Nephron progenitor cell (in vitro differentiated cells): Measurements from ENCODE around the gene ROPN1.
"Not testable (repeated sequence)": the region's sequence is repeated elsewhere in the genome, so short reads cannot be mapped to it uniquely, and the experiment has no call there.

Experiments
- DNase-seq: peaks from one replicate; pipeline ENCODE4 v3.0.0; 2021
- H3K27ac Mint-ChIP-seq: 2 replicates; pipeline ENCODE4 v1.8.0; 2021; ENCODE audit warnings: mild to moderate bottlenecking, moderate library complexity, mixed read lengths
- H3K27me3 Mint-ChIP-seq: 2 replicates; pipeline ENCODE4 v1.8.0; 2021; ENCODE audit warnings: mild to moderate bottlenecking, low read depth, mixed read lengths; ENCODE audit not compliant: poor library complexity
- H3K36me3 Mint-ChIP-seq: 2 replicates; pipeline ENCODE4 v1.8.0; 2021; ENCODE audit warnings: low read depth, mixed read lengths
- H3K4me1 Mint-ChIP-seq: 2 replicates; pipeline ENCODE4 v1.8.0; 2021; ENCODE audit warnings: mixed read lengths
- H3K4me3 Mint-ChIP-seq: 2 replicates; pipeline ENCODE4 v1.8.0; 2021; ENCODE audit warnings: mild to moderate bottlenecking, moderate library complexity, mixed read lengths
- H3K9me3 Mint-ChIP-seq: 2 replicates; pipeline ENCODE4 v1.8.0; 2021; ENCODE audit warnings: mild to moderate bottlenecking, moderate library complexity, mixed read lengths
- CTCF ChIP-seq: fragments of 200-600 bp; sonication (generic); IDR thresholded peaks from 2 replicates; pipeline ENCODE4 v1.5.0; 2021; ENCODE audit warnings: antibody characterized with exemption

The ROPN1 gene

GRCh38 chr3:123980539-123980938, 11.4 kb downstream of the ROPN1 start:
- TF ChIP-seq CTCF = no peak
- Mint-ChIP-seq H3K27ac (no peak overlapping the region), H3K4me3 (peak overlapping the region; percentile 81), H3K9me3 (peaks cover 19% of the 10 kb centered on the region), H3K36me3 (no peaks in the 10 kb centered on the region), H3K27me3 (peaks cover 41% of the 10 kb centered on the region), H3K4me1 (peaks cover 8% of the 10 kb centered on the region)
- DNase-seq = no peak

- peaks cover 19% of the 10 kb centered on the region for H3K9me3 Mint-ChIP-seq
- peaks cover 39% of the 10 kb centered on the region for H3K27me3 Mint-ChIP-seq
- peak; percentile 54 for DNase-seq
- TF ChIP-seq CTCF = peak; percentile 75
- H3K36me3 Mint-ChIP-seq, H3K4me1 Mint-ChIP-seq, H3K27ac Mint-ChIP-seq: not testable (repeated sequence)
- H3K4me3 Mint-ChIP-seq = peak overlapping the region; percentile 81
Measured at GRCh38 chr3:123979525-123980501, 12.1 kb downstream of the ROPN1 start.

- not testable (repeated sequence) for H3K27ac Mint-ChIP-seq, H3K4me1 Mint-ChIP-seq, H3K4me3 Mint-ChIP-seq, H3K9me3 Mint-ChIP-seq, H3K36me3 Mint-ChIP-seq, DNase-seq
- H3K27me3 Mint-ChIP-seq = peaks cover 39% of the 10 kb centered on the region
Measured at GRCh38 chr3:123976904-123977303, 15.0 kb downstream of the ROPN1 start.

- not testable (repeated sequence) for H3K4me3 Mint-ChIP-seq, DNase-seq, H3K9me3 Mint-ChIP-seq, H3K36me3 Mint-ChIP-seq, H3K4me1 Mint-ChIP-seq, H3K27ac Mint-ChIP-seq
- H3K27me3 Mint-ChIP-seq = peaks cover 39% of the 10 kb centered on the region
Measured at GRCh38 chr3:123976181-123976898, 15.6 kb downstream of the ROPN1 start.

GRCh38 chr3:123975030-123975429, 16.9 kb downstream of the ROPN1 start:
- H3K27me3 Mint-ChIP-seq = peaks cover 37% of the 10 kb centered on the region
- not testable (repeated sequence) for H3K27ac Mint-ChIP-seq, H3K36me3 Mint-ChIP-seq, H3K4me1 Mint-ChIP-seq, DNase-seq, H3K9me3 Mint-ChIP-seq, H3K4me3 Mint-ChIP-seq

GRCh38 chr3:123971406-123971805, 20.5 kb downstream of the ROPN1 start:
- Mint-ChIP-seq H3K27ac (no peak overlapping the region), H3K27me3 (peaks cover 50% of the 10 kb centered on the region), H3K9me3 (no peaks in the 10 kb centered on the region), H3K4me3 (no peak overlapping the region), H3K4me1 (peaks cover 11% of the 10 kb centered on the region), H3K36me3 (no peaks in the 10 kb centered on the region)
- no peak for DNase-seq
- TF ChIP-seq CTCF = no peak

- H3K27ac Mint-ChIP-seq, H3K9me3 Mint-ChIP-seq, DNase-seq, H3K36me3 Mint-ChIP-seq, H3K4me3 Mint-ChIP-seq: not testable (repeated sequence)
- H3K4me1 Mint-ChIP-seq = peaks cover 11% of the 10 kb centered on the region
- peaks cover 54% of the 10 kb centered on the region for H3K27me3 Mint-ChIP-seq
Measured at GRCh38 chr3:123967260-123967659, 24.7 kb downstream of the ROPN1 start.

GRCh38 chr3:123966799-123967198, 25.1 kb downstream of the ROPN1 start:
- Mint-ChIP-seq H3K4me1 (peaks cover 11% of the 10 kb centered on the region), H3K27me3 (peaks cover 54% of the 10 kb centered on the region)
- not testable (repeated sequence) for H3K27ac Mint-ChIP-seq, DNase-seq, H3K9me3 Mint-ChIP-seq, H3K36me3 Mint-ChIP-seq, H3K4me3 Mint-ChIP-seq

- Mint-ChIP-seq H3K4me1 (peaks cover 24% of the 10 kb centered on the region), H3K27me3 (peaks cover 48% of the 10 kb centered on the region)
- not testable (repeated sequence) for H3K27ac Mint-ChIP-seq, H3K4me3 Mint-ChIP-seq, H3K9me3 Mint-ChIP-seq, DNase-seq, H3K36me3 Mint-ChIP-seq
Measured at GRCh38 chr3:123964793-123965192, 27.1 kb downstream of the ROPN1 start.
